ENCODE measurements around the gene MACIR. TPM values are rescaled to one million over a fixed set of nuclear protein-coding genes. Genes with fewer than 3 reads are reported as not detected.

The MACIR gene
- total RNA-seq, 3 donors from 2014 or later: 13.0 to 18.4 (median 13.4) TPM

DNA sequence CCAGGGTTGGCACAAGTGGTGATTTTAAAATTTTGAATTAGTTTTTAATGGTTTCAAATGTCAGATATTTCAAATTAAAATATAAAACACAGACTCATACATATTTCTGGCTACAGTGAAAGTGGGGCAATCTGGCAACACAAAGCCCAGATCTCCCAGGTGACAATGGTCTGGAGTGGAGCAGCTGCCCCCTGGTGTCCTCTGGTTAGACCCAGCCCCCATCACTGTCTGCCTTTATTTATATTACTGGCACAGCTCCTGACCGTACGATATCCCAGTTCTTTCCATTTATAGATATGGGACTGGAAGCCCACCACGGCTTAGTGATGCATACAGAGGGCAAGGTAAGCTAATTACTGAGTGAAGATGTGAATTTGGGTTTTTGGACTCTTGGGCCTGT, 37.3 kb downstream of the MACIR start:
- Histone ChIP-seq H3K4me3 (no peak overlapping the region), H3K36me3 (no peaks in the 10 kb centered on the region), H3K27me3 (no peaks in the 10 kb centered on the region), H3K27ac (no peak overlapping the region), H3K9me3 (no peaks in the 10 kb centered on the region), H3K4me1 (no peaks in the 10 kb centered on the region)
- no peak for DNase-seq (ENCODE audit: low spot score in 2 of 2)
- intact Hi-C loops (cut with DNase I; ENCODE audit: low total_unique reads): no loop called here
- TF ChIP-seq POLR2A (IDR thresholded peaks at IDR 0.05) (no peak), POLR2AphosphoS5 (IDR thresholded peaks at IDR 0.05) (no peak)
- TF ChIP-seq, protein P1, sequence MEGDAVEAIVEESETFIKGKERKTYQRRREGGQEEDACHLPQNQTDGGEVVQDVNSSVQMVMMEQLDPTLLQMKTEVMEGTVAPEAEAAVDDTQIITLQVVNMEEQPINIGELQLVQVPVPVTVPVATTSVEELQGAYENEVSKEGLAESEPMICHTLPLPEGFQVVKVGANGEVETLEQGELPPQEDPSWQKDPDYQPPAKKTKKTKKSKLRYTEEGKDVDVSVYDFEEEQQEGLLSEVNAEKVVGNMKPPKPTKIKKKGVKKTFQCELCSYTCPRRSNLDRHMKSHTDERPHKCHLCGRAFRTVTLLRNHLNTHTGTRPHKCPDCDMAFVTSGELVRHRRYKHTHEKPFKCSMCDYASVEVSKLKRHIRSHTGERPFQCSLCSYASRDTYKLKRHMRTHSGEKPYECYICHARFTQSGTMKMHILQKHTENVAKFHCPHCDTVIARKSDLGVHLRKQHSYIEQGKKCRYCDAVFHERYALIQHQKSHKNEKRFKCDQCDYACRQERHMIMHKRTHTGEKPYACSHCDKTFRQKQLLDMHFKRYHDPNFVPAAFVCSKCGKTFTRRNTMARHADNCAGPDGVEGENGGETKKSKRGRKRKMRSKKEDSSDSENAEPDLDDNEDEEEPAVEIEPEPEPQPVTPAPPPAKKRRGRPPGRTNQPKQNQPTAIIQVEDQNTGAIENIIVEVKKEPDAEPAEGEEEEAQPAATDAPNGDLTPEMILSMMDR (IDR thresholded peaks at IDR 0.05): no peak

DNA sequence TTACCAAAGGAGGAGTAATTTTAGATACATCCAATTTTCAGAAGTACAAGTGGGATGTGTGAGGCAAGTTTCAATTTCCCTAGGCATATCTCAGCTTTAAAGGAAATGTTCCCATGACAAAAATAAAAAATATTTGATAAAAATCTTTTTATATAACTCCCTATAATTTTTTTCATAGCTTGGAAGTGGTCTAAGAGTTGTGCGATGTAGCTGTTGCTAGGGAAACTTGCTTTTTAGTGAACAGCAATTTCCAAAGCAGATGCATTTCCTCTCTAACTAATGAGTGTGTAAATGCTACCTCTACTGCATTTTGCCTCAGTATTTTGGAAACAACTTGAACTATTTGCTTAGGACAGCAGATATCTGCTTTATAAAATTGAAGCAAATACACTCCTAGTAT, 39.6 kb downstream of the MACIR start:
- no peaks in the 10 kb centered on the region for H3K4me1 ChIP-seq
- no peak for TF ChIP-seq POLR2AphosphoS5 (IDR thresholded peaks at IDR 0.05)
- TF ChIP-seq POLR2A (IDR thresholded peaks at IDR 0.05): no peak
- TF ChIP-seq, protein P1 (IDR thresholded peaks at IDR 0.05): no peak
- DNase-seq (ENCODE audit: low spot score in 2 of 2): no peak
- intact Hi-C loops (cut with DNase I; ENCODE audit: low total_unique reads): no loop called here
- H3K27ac ChIP-seq: no peak overlapping the region
- H3K27me3 ChIP-seq: no peaks in the 10 kb centered on the region
- no peak overlapping the region for H3K4me3 ChIP-seq
- no peaks in the 10 kb centered on the region for H3K36me3 ChIP-seq
- no peaks in the 10 kb centered on the region for H3K9me3 ChIP-seq

DNA sequence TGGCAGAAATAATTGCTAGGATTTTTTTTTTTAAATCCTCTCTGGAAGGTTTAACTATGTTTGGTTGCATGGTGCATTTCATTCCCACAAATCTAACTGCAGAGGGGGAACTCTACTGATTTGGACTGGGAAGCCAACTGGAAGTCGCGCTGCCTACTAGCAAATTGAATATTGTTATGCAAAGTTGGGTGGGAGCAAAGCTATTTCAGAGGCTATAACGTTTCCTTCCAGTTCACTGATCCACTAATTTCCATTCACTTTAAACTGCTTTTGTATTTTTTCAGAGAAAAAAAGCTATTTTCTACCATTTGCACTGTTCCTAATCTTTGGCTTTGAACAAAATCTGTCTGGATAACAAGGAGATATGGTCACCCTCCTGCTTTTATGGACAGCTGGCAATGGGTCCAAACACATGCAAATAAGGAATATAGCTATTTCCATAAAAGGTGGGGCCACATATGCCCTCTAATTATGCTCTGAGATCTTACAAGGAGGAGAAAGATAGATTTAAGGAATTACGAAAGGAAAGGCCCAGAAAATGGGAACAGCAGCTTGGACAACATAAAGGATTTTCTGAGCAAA, 40.1 kb downstream of the MACIR start:
- DNase-seq (ENCODE audit: low spot score in 2 of 2): no peak
- Histone ChIP-seq H3K4me3 (no peak overlapping the region), H3K27ac (no peak overlapping the region), H3K4me1 (no peaks in the 10 kb centered on the region), H3K27me3 (no peaks in the 10 kb centered on the region), H3K36me3 (no peaks in the 10 kb centered on the region), H3K9me3 (no peaks in the 10 kb centered on the region)
- intact Hi-C loops (cut with DNase I; ENCODE audit: low total_unique reads): no loop called here
- TF ChIP-seq, protein P1 (IDR thresholded peaks at IDR 0.05): no peak
- TF ChIP-seq POLR2AphosphoS5 (IDR thresholded peaks at IDR 0.05): no peak
- no peak for TF ChIP-seq POLR2A (IDR thresholded peaks at IDR 0.05)

DNA sequence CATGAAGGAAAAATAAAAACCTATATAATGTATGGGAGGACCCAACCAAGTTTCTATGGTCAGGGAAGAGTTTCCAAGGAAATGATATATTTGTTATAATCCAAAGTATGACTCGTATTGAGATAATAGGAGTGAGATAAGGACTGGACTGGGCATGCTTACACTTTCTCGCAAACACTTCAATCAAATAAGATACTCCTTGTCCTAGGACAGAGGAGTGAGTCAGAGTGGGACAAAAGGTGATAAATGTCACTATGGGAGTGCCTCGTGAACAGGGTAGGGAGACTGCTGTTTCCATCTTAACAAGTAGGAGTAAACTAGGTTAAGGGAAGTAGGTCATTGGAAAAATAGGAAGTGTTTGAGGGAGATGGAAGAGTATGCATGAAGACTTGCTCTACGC, 47.2 kb downstream of the MACIR start:
- DNase-seq (ENCODE audit: low spot score in 2 of 2): no peak
- no peaks in the 10 kb centered on the region for H3K36me3 ChIP-seq
- intact Hi-C loops (cut with DNase I; ENCODE audit: low total_unique reads): no loop called here
- no peaks in the 10 kb centered on the region for H3K27me3 ChIP-seq
- H3K4me1 ChIP-seq: no peaks in the 10 kb centered on the region
- H3K9me3 ChIP-seq: no peaks in the 10 kb centered on the region
- H3K4me3 ChIP-seq: no peak overlapping the region
- H3K27ac ChIP-seq: no peak overlapping the region
- TF ChIP-seq POLR2AphosphoS5 (IDR thresholded peaks at IDR 0.05) (no peak), POLR2A (IDR thresholded peaks at IDR 0.05) (no peak)
- TF ChIP-seq, protein P1 (IDR thresholded peaks at IDR 0.05): no peak

DNA sequence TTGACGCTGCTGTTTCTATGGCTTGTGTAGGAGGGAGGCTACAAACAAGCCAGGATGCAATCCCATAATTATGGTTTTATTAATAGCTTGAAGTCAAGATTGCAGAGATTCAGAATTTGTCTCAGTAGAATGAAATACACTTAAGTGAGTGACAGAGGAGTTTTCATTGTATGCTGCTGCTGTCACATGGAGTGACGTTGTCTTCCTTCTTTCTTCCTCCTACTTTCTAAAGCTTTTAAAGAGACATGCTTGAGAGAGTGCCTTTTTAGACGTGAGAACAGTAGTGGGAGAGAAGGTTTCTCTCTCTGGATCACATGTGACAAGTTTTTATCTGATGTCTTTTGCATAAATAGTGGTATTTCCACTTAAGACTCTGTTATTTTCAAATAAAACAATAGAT, 48.9 kb downstream of the MACIR start:
- no peaks in the 10 kb centered on the region for H3K4me1 ChIP-seq
- H3K27me3 ChIP-seq: no peaks in the 10 kb centered on the region
- DNase-seq (ENCODE audit: low spot score in 2 of 2): no peak
- H3K9me3 ChIP-seq: no peaks in the 10 kb centered on the region
- H3K36me3 ChIP-seq: no peaks in the 10 kb centered on the region
- H3K27ac ChIP-seq: no peak overlapping the region
- H3K4me3 ChIP-seq: no peak overlapping the region
- intact Hi-C loops (cut with DNase I; ENCODE audit: low total_unique reads): no loop called here
- TF ChIP-seq, protein P1 (IDR thresholded peaks at IDR 0.05): no peak
- TF ChIP-seq POLR2AphosphoS5 (IDR thresholded peaks at IDR 0.05) (no peak), POLR2A (IDR thresholded peaks at IDR 0.05) (no peak)

Measured in breast epithelium (tissue), 4 donors.